CD4-positive, alpha-beta T cell treated with Interferon alpha-2 for 1 hour (primary cell): ENCODE results near the gene N4BP2L2.
A peak's percentile ranks its signal among the peaks of the same experiment; 100 is the strongest.

ENCODE experiments used
- DNase-seq, 2 donors: peaks; one replicate each; pipeline ENCODE4 v3.0.0-alpha.2; 2020 to 2022

Gene N4BP2L2

DNA sequence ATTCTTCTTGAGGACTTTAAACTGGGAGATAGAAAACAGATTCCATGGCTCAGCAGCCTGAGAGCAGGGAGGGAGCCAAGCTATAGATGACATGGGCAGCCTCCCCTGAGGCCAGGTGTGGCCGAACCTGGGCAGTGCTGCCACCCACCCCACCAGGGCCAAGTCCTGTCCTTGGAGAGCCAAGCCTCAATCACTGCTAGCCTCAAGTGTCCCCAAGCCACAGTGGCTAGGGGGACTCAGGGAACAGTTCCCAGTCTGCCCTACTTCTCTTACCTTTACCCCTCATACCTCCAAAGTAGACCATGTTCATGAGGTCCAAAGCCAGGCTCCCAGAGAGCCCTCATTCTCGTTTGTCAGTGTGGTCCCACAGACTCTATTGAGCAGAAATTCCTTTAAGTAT, 118.7 kb downstream of the N4BP2L2 start:
- DNase-seq: no peak

GRCh38 chr13:32417995-32418394, 120.6 kb downstream of the N4BP2L2 start:
- DNase-seq: no peak

DNA sequence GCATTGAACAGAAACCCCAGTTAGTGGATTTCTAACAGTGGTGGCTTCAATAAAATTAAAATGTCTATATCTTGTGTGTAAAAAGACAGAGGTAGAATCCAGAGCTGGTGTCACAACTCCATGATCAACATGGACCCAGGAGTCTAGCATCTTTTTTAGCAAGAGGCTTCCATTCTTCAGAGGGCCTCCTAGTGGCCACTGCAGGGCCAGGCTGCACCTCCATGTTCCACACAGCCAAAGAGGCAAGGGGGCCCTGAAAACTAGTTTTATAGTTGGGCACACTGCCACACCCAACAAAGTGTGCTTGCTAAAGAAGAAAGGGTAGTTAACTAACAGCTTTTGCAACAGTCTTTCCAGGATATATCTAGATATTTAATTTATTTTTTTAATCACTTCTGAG, 123.6 kb downstream of the N4BP2L2 start:
- peak in 1 of 2 donors; percentile 46 for DNase-seq

GRCh38 chr13:32414580-32414979, 124.0 kb downstream of the N4BP2L2 start:
- no peak for DNase-seq

- no peak for DNase-seq
Measured at GRCh38 chr13:32413284-32413683, 125.3 kb downstream of the N4BP2L2 start.

GRCh38 chr13:32409561-32410421, 128.8 kb downstream of the N4BP2L2 start:
- DNase-seq: no peak

- no peak for DNase-seq
Measured at GRCh38 chr13:32409001-32409313, 129.6 kb downstream of the N4BP2L2 start.

DNA sequence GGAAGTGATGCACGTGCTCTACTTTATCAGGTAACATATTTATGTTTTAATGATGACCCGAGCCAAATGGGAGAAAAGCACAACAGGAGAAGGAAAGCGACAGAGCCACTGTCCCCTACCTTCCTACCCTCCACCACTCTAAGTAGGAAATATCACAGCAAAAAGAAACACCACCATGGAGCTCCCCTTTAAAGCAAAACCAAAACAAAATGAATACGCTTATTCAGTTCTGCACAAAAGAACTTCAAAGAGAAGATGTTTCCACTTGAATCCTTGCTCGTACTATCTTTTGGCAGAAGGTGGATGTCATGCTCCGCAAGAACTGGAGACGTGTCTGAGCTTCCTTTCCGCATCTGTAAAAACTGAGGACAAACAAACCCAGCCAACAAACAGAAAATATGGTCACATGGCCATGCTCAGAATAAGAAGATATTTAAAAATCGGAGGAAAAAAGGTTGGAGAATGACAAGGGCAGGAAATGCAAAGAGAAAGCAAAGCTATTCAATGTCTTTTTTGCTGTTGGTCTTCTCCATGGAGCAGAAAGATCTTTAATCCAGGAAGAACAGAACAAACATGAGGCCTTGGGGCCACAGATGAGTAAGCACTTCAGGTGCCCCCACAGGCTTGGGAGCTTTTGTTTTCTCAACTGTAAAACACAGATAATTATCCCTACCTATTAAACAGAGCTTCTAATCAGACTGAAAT, 130.1 kb downstream of the N4BP2L2 start:
- no peak for DNase-seq

DNA sequence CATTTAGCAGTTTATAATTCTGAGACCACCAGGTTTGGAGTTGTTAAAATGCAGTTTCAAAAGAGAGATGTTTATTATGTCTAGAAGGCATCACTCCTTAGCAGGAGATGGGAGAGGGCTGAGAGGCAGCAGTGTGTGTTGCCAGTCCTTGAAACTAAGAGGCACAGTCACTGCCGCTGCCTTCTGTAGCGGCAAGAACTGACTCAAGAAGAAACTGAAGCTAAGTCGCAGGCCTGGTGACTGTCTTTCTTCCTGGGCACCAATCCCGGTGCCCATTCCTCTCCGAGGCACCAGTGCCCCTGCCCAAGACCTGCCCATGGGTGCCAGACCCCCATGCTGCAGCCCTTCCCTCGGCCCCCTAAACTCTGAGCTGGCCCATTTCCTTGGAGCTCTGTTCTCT, 130.7 kb downstream of the N4BP2L2 start:
- DNase-seq: no peak

DNA sequence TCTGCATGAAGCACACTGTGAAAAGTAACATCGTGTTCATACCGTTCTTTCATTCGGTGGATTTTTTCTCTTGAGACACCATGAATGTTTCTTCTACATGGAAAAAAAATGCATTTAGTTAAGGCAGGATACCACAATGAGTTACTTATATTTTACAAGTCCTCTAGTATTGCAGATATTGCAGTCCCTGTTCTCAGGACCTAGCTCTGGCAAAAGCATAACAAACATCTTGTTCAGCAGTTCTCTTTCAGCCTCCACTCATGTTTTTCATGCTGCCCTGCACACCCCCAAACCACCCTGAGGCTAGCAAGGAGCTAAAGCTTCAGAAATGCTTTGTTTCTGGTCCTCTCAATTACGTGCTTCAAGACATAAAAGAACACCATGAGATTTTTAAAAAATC, 135.5 kb downstream of the N4BP2L2 start:
- DNase-seq: no peak

- no peak for DNase-seq
Measured at GRCh38 chr13:32391101-32391619, 147.4 kb downstream of the N4BP2L2 start.

DNA sequence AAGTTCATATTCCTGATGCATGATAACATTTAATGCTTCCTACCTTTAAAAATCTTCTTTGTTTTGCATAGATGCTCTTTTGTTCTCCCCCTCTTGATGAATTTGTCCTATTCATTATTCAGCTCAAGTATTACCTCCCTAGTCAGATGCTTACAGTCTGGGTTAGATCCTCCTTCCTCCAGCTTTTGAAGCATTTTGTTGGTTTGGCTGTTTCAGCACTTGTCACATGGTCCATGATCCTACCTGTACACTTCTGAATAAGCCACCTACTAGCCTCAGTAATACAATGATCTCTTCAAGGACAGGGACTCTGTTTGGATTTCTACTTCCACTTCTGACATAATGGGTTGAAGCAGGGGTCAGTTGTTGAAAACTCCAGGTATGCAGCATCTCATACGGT, 148.1 kb downstream of the N4BP2L2 start:
- no peak for DNase-seq

GRCh38 chr13:32390048-32390447, 148.5 kb downstream of the N4BP2L2 start:
- peak in 1 of 2 donors; percentile 41 for DNase-seq

DNA sequence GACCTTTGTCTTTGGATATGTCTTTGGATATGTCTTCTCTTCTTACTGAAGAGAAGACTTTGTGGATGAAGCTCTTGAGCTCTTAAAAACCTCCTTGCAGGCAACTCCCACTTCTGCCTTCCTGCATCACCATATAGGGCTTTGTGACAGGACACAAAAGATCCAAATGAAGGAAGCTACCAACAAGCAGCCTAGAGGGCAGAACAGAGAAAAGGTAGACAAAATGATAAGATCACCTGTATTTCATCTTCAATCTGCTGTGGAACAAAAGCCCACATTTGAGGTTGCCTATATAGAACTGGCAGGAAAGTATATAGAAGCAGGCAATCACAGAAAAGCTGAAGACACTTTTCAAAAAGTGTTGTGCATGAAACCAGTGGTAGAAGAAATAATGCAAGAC, 153.2 kb downstream of the N4BP2L2 start:
- DNase-seq: no peak

DNA sequence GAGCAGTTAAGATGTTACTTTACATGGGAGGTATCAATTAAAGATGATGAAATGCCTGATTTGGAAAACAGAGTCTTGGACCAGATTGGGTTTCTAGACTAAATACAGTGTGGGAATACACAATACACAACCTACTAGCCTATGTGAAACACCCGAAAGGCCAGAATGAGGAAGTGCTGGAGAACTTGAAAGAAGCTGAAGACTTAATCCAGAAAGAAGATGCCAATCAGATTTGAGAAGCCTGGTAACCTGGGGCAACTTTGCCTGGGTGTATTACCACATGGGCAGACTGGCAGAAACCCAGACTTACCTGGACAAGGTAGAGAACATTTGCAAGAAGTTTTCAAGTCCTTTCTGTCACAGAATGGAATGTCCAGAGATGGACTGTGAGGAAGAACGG, 153.9 kb downstream of the N4BP2L2 start:
- no peak for DNase-seq

- no peak for DNase-seq
Measured at GRCh38 chr13:32383836-32384618, 154.6 kb downstream of the N4BP2L2 start.
